Ascending aorta (tissue), 2 donors: ENCODE data around the gene YPEL2. TPM values are rescaled to one million over a fixed set of nuclear protein-coding genes. Genes with fewer than 3 reads are reported as not detected.
A peak's percentile ranks its signal among the peaks of the same experiment; 100 is the strongest.

Source experiments
- DNase-seq, 2 donors: peaks; one replicate each; pipeline ENCODE4 v3.0.0-alpha.2; 2019; ENCODE audit warnings: low spot score in 2 of 2
- H3K27ac ChIP-seq, 2 donors: fragments of 200-600 bp; sonication (generic); one replicate each; pipeline ENCODE4 v1.5.1; 2016 to 2017; ENCODE audit warnings: mild to moderate bottlenecking in 1 of 2
- H3K27me3 ChIP-seq: fragments of 200-600 bp; sonication (generic); one replicate; pipeline ENCODE4 v1.5.1; 2017
- H3K36me3 ChIP-seq, 2 donors: fragments of 200-600 bp; sonication (generic); one replicate each; pipeline ENCODE4 v1.5.1; 2016
- H3K4me1 ChIP-seq, 2 donors: fragments of 200-600 bp; sonication (generic); one replicate each; pipeline ENCODE4 v1.5.1; 2016 to 2017; ENCODE audit warnings: mild to moderate bottlenecking in 1 of 2
- H3K4me3 ChIP-seq, 2 donors: fragments of 200-600 bp; sonication (generic); one replicate each; pipeline ENCODE4 v1.5.1; 2016 to 2017; ENCODE audit warnings: mild to moderate bottlenecking in 1 of 2
- H3K9me3 ChIP-seq, 2 donors: fragments of 200-600 bp; sonication (generic); one replicate each; pipeline ENCODE4 v1.5.1; 2016
- intact Hi-C: fragments of 100-400 bp; cut with DNase I; formaldehyde crosslinking; loops from one replicate; pipeline ENCODE4 v1.15.1; 2023
- total RNA-seq: library from RNA; depleted of rRNA; stranded (reverse); fragments of >200 nt; gene quantifications from one replicate; pipeline ENCODE4 v1.1.0, GENCODE V29; 2016
- TF ChIP-seq, protein P1 (sequence below), 3 experiments: fragments of 200-600 bp in 2 of 3; fragments of 450-650 bp in 1 of 3; sonication (generic) in 2 of 3; IDR thresholded peaks; one replicate each; pipeline ENCODE4 v1.5.1; 2016 to 2019; ENCODE audit warnings: antibody characterized with exemption in 3 of 3, mild to moderate bottlenecking in 1 of 3, moderate library complexity in 1 of 3

The YPEL2 gene
- total RNA-seq, 1 donor from 2014 or later, result 10.5 TPM

DNA sequence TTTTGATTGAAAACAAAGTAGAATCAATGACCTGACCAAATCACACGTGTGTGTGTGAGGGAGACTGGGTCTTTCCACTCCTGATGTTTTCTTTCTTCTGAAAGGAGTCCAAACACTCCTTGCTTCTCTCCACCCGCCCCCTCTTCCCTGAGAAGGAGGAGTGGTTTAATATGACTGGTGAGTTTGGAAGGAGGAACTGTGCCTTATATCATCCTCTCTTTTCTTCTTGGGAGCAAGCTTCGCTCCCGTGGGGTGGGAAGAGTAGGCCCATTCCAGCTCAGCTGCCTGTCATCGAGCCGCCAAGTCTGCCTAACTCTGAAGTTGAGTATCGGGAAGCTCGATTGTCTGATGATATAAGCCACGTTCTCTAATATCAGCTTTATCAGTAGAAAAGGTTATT, 96.5 kb downstream of the YPEL2 start:
- Histone ChIP-seq H3K27me3 (no peaks in the 10 kb centered on the region), H3K4me3 (no peak overlapping the region), H3K27ac (peak overlapping the region; percentile 94), H3K36me3 (no peaks in the 10 kb centered on the region), H3K9me3 (no peaks in the 10 kb centered on the region), H3K4me1 (peaks cover 32 to 60% of the 10 kb centered on the region in 2 donors)
- DNase-seq, result no peak
- TF ChIP-seq, protein P1, sequence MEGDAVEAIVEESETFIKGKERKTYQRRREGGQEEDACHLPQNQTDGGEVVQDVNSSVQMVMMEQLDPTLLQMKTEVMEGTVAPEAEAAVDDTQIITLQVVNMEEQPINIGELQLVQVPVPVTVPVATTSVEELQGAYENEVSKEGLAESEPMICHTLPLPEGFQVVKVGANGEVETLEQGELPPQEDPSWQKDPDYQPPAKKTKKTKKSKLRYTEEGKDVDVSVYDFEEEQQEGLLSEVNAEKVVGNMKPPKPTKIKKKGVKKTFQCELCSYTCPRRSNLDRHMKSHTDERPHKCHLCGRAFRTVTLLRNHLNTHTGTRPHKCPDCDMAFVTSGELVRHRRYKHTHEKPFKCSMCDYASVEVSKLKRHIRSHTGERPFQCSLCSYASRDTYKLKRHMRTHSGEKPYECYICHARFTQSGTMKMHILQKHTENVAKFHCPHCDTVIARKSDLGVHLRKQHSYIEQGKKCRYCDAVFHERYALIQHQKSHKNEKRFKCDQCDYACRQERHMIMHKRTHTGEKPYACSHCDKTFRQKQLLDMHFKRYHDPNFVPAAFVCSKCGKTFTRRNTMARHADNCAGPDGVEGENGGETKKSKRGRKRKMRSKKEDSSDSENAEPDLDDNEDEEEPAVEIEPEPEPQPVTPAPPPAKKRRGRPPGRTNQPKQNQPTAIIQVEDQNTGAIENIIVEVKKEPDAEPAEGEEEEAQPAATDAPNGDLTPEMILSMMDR (IDR thresholded peaks at IDR 0.05), result no peak
- intact Hi-C loops, result loop anchor here (5.0 kb wide), 1 partner anchor 61 kb away; no protein-coding TSS in a partner anchor

GRCh38 chr17:59428916-59429485, 97.5 kb downstream of the YPEL2 start:
- no peaks in the 10 kb centered on the region for H3K36me3 ChIP-seq
- H3K27me3 ChIP-seq, result no peaks in the 10 kb centered on the region
- peak overlapping the region; percentile 94 for H3K27ac ChIP-seq
- no peak overlapping the region for H3K4me3 ChIP-seq
- H3K9me3 ChIP-seq, result no peaks in the 10 kb centered on the region
- intact Hi-C loops, result loop anchor here (5.0 kb wide), 1 partner anchor 62 kb away; no protein-coding TSS in a partner anchor
- DNase-seq, result no peak
- H3K4me1 ChIP-seq, result peaks cover 28 to 53% of the 10 kb centered on the region in 2 donors
- TF ChIP-seq, protein P1 (IDR thresholded peaks at IDR 0.05), result no peak

DNA sequence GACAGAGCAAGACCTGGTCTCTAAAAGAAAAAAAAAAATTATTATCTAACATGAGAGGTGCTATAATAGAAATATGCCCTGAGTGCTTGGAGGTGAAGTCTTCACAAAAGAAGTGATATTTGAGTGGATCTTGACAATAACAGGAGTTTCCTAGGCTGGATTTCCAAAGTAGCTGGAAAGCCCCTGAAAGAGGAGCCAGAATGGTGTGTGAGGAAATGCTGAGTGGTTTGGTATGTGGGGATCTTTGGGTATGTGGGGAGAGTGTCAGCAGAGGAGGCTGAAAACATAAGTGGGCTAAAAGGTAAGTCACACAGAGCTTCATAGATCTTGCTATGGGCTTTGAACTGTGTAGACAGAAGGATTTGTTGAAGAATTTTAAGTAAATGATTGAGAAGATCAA, 100.1 kb downstream of the YPEL2 start:
- no peaks in the 10 kb centered on the region for H3K27me3 ChIP-seq
- DNase-seq, result no peak
- intact Hi-C loops, result no loop called here
- H3K36me3 ChIP-seq, result no peaks in the 10 kb centered on the region
- TF ChIP-seq, protein P1 (IDR thresholded peaks at IDR 0.05), result no peak
- H3K4me1 ChIP-seq, result peaks cover 15 to 33% of the 10 kb centered on the region in 2 donors
- no peaks in the 10 kb centered on the region for H3K9me3 ChIP-seq
- H3K4me3 ChIP-seq, result no peak overlapping the region
- no peak overlapping the region for H3K27ac ChIP-seq

DNA sequence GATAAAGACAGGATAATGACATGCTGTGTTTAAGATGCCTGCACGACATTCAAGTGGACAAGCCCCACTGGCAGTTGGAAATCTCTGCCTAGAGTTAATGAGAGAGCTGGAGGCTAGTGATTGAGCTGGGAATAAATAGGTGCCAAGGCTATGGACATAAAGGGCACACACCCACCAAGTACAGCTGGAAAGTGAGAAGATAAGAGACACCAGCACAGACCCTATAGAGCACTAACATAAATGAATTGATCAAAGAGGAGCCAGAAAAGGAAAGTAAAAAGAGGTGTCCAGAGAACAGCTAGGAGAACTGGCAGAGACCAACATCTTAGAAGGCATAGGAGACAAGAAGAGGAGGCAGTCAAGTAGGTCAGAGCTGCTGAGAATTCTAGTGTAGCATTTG, 101.2 kb downstream of the YPEL2 start:
- TF ChIP-seq, protein P1 (IDR thresholded peaks at IDR 0.05), result no peak
- no peaks in the 10 kb centered on the region for H3K9me3 ChIP-seq
- intact Hi-C loops, result no loop called here

DNA sequence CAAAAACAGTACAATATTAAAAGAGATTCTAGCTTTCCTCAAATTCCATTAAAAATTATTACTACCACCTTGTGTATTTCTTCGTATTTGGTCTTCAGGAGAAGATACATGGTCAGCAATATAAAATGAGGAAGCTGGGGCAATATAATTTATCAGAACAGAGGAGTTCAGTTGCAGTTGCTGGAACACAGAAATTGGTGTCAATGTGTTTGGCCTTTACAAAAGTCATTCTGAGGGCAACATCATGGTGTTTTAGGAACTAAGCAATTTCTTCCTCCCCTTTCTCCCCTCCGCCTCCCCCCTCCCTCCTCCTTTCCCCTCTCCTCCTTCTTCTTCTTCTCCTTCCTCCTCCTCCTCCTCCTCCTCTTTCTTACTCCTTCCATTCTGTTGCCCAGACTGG, 102.1 kb downstream of the YPEL2 start:
- Histone ChIP-seq H3K9me3 (no peaks in the 10 kb centered on the region), H3K4me3 (no peak overlapping the region), H3K4me1 (peaks cover 7 to 23% of the 10 kb centered on the region in 2 donors), H3K36me3 (no peaks in the 10 kb centered on the region), H3K27ac (no peak overlapping the region), H3K27me3 (no peaks in the 10 kb centered on the region)
- TF ChIP-seq, protein P1 (IDR thresholded peaks at IDR 0.05), result no peak
- DNase-seq, result no peak
- intact Hi-C loops, result no loop called here

More for the DNA sequence above, 101.2 kb downstream of the YPEL2 start:
- peaks cover 13 to 30% of the 10 kb centered on the region in 2 donors for H3K4me1 ChIP-seq
- H3K4me3 ChIP-seq, result no peak overlapping the region
- H3K27ac ChIP-seq, result no peak overlapping the region
- H3K36me3 ChIP-seq, result no peaks in the 10 kb centered on the region
- H3K27me3 ChIP-seq, result no peaks in the 10 kb centered on the region
- no peak for DNase-seq
